ENCODE measurements around the gene TNNI3K.

The TNNI3K gene

GRCh38 chr1:74395571-74395970, 160.4 kb downstream of the TNNI3K start:
- no peak for DNase-seq

DNA sequence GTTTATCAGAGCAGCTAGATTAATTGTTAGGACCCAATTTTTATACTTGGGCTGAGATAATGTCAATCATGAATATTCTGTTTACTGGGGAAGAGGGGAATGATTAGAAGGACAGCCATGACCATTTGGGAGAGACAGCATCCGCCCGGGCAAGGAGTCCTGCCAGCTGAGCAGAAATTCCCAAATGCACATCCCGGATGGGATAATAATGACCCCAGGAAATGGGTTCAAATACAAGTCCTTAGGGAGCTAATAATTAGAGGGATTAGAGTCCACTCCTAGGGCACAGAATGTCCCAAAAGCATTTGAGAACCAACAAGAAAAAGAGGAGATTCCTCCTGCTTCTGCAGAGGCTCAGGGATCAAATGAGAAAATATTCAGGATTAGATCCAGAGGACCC, 161.3 kb downstream of the TNNI3K start:
- no peak for DNase-seq

DNA sequence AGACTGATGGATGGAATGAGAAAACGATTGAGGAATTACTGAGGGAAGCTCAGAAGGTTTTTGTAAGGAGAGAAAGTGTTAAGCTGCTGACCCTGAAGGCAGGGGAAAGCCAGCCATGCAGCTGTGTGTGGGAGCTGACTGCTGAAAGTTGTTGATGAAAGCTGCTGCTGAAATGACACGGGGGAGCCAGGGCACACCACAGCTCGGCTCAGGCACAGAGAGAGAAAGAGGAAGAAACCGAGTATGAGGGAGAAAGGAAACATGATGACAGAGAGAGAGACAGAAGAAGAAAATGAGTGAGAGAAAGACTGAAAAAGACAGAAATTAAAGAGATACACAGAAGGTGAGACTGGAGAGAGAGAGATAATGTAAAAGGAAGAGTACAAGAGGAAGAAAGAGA, 161.7 kb downstream of the TNNI3K start:
- DNase-seq, result no peak

- no peak for DNase-seq
Observed at GRCh38 chr1:74399249-74399648, 164.1 kb downstream of the TNNI3K start.

DNA sequence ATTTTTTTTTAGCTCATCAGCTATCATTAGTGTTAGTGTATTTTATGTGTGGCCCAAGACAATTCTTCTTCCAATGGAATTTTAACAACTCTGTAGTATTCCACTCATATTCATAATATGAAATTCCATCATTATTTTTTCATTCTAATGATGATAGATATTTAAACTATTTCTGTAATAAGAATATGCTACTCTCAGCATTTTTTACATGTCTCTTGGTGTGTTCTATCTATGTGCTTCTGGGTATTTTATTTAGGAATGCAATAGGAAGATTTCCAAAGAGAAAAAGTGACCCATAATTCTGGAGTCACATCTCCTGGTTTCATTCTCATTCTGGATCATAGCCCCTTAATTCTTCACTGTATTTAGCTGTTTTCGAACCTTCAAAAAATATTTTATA, 167.7 kb downstream of the TNNI3K start:
- DNase-seq, result no peak

- DNase-seq, result no peak
Observed at GRCh38 chr1:74403606-74404005, 168.4 kb downstream of the TNNI3K start.

DNA sequence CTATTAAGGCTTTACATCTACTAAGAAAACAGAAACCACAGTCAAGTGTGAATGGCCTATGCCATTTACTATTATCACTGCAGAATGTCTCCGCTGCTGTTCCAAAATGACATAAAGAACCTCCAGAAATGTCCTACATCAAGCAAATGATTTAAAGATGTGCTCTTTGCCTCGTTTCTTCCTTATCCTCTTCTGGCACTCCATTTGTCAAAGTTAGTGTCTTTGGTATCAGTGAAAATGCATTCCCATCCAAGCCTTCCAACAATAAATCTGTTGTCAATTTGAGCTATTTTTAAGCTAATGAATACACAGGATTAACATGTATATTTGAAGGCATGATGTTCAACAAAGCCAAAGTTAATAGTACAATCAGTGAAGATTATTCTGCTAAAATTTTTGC, 171.6 kb downstream of the TNNI3K start:
- no peak for DNase-seq

- DNase-seq, result no peak
Observed at GRCh38 chr1:74407902-74408301, 172.7 kb downstream of the TNNI3K start.

- no peak for DNase-seq
Observed at GRCh38 chr1:74412244-74412643, 177.1 kb downstream of the TNNI3K start.

- no peak for DNase-seq
Observed at GRCh38 chr1:74415935-74416334, 180.7 kb downstream of the TNNI3K start.

- no peak for DNase-seq
Observed at GRCh38 chr1:74419611-74420010, 184.4 kb downstream of the TNNI3K start.

- DNase-seq, result no peak
Observed at GRCh38 chr1:74420467-74420866, 185.3 kb downstream of the TNNI3K start.

GRCh38 chr1:74422421-74423292, 187.5 kb downstream of the TNNI3K start:
- DNase-seq, result no peak

GRCh38 chr1:74423471-74423870, 188.3 kb downstream of the TNNI3K start:
- DNase-seq, result no peak

DNA sequence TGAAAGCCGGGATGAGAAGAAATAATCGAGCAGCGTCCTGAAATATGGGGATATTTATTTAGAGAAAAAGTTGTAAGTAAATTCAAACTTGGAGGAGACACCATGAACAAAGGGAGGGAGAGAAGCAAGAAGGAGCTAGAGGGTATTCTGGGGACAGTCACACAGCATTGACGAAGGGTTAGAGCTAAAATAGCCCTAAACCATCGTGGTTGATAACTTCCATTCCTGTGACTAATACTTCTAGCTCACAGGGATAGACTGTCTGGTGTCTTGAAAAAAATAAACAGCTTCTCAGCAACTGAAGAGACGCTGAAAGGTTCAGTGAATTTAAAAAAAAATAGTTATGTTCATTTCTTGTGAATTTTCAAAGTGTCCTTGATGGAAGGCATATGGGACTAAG, 190.5 kb downstream of the TNNI3K start:
- no peak for DNase-seq

DNA sequence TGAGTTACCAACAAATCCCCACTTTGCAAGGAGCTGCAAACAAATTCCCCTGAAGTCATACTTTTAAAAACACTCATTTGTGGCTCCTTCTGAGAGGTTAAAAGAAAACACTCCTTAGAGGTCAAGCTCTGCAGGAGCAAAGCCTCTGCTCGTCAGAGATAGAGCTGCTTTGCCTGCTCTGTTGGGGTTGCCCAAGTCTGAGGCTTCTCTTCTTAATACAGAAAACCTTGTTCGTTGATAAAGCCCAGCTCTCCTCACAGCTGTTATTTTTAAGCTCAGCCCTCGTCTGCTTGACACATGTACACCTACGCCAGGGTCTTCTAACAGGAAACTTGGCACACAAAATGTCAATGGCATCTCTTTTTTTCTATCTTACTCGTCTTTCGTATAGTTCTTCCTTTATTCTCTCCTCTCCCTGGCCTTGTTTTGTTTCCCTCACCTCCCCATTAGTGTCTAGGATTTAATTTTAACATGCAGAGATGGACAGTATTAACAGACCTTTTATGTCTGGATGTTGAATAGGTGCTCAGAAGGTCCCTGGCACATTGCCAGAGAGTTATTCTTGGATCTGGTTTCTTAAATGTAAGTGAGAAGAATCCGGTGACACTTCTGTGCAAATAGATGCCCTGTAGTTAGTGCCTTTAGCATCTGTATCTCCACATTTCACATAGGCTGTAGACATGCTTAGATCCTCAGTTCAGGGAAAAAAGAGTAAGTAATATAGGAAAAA, 191.2 kb downstream of the TNNI3K start:
- DNase-seq, result no peak

DNA sequence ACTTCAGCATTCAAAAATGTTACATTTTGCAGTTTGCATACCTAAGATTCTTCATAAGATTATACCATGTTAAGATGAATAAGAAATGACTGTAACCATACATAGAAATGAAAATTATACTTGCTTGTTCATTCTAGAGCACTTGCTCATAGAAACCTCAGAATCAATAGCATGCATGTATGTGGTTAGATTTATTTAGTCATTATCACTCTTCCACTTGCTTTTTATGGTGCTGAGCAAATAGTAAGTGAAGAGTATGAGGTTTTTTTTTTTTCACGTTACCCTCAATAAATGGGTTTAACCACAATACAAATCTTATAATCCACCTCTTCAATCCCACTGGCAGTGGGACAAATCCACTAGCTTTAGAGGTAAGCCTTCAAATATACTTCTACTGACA, 192.5 kb downstream of the TNNI3K start:
- DNase-seq, result no peak

DNA sequence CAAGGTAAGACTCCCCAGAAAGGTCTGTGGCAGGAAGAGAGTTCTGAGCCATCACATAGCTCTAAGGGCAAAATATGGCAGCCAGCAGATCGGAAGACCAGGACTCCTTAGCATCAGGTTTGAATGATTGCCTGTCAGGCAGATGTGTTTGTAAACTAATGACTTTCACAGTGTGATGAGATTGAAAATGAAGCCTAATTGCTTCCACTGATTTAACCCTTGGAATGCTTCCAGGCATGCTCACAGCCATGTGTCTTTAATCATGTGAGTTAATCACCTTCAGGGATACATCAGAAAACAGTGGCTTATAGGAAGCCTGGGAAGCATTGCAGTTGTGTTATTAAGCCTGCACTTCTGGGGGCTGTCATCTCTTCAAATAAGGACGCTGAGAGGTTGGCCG, 194.4 kb downstream of the TNNI3K start:
- no peak for DNase-seq

GRCh38 chr1:74430342-74430934, 195.3 kb downstream of the TNNI3K start:
- no peak for DNase-seq

GRCh38 chr1:74431531-74431930, 196.3 kb downstream of the TNNI3K start:
- no peak for DNase-seq

GRCh38 chr1:74432325-74432724, 197.1 kb downstream of the TNNI3K start:
- no peak for DNase-seq

DNA sequence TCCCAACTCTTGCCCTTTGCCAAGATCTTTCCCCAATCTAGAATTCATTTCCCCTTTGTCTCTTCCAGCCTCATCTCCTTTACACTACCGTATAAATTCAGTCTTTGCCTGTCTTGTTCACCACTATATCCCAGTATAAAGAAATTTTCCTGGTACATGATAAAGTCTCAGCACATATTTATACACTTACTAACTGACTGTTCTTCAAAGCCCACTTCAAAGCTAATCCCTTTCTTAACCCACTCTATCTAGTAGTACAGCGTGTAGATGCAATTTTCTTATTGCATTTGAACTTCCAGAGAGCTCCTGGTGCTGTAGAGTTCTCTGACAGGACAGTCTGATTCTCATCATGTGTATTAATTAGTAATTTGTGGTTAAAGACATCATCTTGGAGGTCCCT, 199.1 kb downstream of the TNNI3K start:
- no peak for DNase-seq

GRCh38 chr1:74436078-74436477, 200.9 kb downstream of the TNNI3K start:
- no peak for DNase-seq

DNA sequence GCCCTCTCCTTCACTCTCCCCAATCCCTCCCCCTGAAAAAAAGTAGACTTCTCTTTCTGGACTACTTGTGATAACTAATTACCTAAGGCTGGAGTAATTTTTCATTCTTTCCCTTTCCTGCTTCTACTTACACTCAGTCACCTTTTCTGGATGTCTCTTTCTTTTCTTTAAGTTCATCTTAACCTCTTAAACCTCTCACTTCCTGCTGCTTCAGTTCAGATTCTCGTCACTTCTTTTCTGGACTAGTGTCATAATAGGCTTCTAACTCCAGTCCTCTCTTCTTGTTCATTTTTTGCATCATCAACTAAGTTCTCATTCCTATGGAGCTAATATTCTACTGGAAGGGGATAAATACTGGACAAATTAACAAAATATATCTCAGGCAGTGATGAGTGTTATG, 201.8 kb downstream of the TNNI3K start:
- DNase-seq, result no peak
